Superior temporal gyrus (tissue), 1 donor: Measurements from ENCODE around the gene PDZK1.
"Not testable (repeated sequence)": the region's sequence is repeated elsewhere in the genome, so short reads cannot be mapped to it uniquely, and the experiment has no call there.

Experiments
- DNase-seq: peaks from one replicate; pipeline ENCODE4 v3.0.0-alpha.2; 2016; ENCODE audit errors: extremely low spot score

Gene PDZK1

DNA sequence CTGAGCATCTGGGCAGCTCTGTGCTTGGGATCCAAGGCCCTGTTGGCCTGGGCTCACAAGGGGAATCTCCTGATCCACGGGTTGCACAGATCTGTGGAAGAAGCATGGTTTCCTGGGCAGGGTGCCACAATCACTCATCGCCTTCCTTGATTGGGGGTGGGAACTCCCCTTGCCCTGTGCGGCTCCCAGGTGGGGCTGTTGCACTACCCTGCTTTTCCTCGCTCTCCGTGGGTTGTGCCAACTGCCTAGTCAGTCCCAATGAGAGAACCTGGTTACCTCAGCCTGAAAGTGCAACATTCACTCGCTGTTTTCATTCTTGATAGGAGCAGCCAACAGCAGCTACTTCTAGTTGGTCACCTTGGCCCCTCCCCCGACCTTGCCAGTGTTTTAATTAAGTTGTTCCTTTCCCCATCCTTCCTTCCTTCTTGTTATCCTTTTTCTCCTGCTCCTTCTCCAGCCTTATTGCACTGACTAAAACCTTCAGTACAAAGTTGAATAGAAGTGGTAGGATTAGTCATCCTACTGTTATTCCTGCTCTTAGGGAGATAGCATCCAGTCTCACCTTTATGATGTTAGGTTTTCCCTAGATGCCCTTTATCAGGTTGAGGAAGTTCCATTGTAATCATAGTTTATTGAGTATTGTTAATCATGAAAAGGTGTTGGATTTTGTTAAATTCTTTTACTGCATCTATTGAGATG, 50.8 kb downstream of the PDZK1 start:
- DNase-seq: not testable (repeated sequence)

DNA sequence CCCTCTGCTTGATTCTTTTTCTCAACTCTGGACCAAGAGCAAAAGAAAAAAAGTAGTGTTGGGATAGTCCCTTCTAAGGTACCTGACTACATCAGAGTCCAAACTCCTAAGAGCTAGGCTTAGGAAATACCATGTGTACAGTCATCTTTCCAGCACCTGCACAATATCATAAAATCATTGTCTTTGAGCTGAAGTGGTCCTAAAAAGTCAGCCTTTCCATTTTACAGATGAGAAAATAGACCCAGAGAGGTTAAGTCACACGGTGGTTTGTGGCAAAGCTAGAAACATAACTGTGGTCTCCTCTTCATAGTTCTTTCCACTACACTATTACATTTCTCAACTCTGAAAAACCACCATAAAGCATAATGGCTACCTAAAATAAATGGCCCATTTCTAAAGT, 63.2 kb downstream of the PDZK1 start:
- DNase-seq: not testable (repeated sequence)

DNA sequence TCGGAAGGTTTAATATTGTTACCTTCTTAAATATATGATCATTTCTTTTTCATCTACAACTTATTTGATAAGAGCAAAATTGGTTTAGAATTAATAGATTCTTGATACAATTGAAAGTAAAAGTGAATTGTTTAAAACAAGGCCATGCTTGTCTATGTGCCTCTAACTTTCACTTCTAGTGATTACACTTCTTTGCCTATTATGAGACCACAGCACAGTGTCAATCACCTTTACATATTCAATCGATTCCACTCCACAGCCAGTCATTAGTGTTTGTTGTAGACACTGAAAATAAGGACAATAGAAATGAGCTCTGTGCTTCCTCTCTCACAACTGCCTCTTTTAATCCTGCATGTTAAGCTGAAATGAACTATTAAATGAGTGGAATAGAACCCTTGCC, 65.3 kb downstream of the PDZK1 start:
- DNase-seq: not testable (repeated sequence)

DNA sequence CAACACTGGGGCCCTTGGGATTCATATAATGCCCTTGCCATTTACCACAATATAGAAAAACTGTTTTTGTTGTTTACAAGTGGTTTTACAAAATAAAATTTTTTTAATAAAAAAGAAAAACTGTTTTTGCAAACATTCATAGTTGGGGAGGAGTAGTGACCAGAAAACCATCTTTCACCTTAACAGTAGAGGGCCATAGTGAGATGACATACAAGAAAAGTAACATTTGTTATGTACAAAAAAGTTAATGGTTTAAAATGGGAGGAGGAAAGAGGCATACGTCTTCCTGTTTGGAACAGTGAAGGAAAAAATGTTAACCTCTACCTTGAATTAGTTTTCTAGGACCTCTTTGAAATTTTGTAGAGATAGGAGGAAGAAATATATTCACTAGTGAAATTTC, 70.9 kb downstream of the PDZK1 start:
- not testable (repeated sequence) for DNase-seq

DNA sequence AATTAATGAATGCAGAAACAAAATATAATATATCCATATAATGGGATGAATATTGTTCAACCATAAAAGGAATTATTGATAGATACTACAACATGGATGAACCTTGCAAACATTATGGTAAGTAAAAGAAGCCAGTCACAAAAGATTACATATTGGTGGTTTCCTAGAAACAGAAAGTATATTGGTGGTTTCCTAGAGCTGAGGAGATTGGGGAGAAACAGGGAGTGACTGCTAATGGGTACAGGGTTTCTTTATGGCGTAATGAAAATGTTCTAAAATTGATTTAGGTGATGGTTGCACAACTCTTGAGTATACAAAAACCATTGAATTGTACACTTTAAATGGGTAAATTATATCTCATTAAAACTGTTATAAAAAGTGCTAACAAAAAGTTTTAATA, 85.0 kb downstream of the PDZK1 start:
- DNase-seq: not testable (repeated sequence)
